GM23338 (cell line): ENCODE results near the gene PPP1R3E.
A peak's percentile ranks its signal among the peaks of the same experiment; 100 is the strongest.

Experiments
- CREB1 ChIP-seq: fragments of 250-450 bp; sonication (Bioruptor Pico); IDR thresholded peaks from 2 replicates; pipeline ENCODE4 v1.5.0; 2020; ENCODE audit warnings: low read depth, mild to moderate bottlenecking, moderate library complexity
- ETS1 ChIP-seq: IDR thresholded peaks from 2 replicates; pipeline ENCODE4 v1.6.1; 2016; ENCODE audit warnings: antibody characterized with exemption
- EZH2 ChIP-seq: fragments of 200-600 bp; sonication (generic); IDR thresholded peaks from one replicate; pipeline ENCODE4 v1.8.0; 2017; ENCODE audit warnings: antibody characterized with exemption, mild to moderate bottlenecking, low read depth; ENCODE audit not compliant: unreplicated experiment
- EZH2phosphoT487 ChIP-seq: fragments of 200-600 bp; sonication (generic); IDR thresholded peaks from one replicate; pipeline ENCODE4 v1.8.1; 2018; ENCODE audit warnings: antibody characterized with exemption; ENCODE audit not compliant: unreplicated experiment
- NANOG ChIP-seq: IDR thresholded peaks from 2 replicates; pipeline ENCODE4 v1.6.1; 2016; ENCODE audit warnings: antibody characterized with exemption, borderline replicate concordance
- POLR2AphosphoS5 ChIP-seq: IDR thresholded peaks from 2 replicates; pipeline ENCODE4 v1.6.1; 2016; ENCODE audit warnings: antibody characterized with exemption, low read depth
- REST ChIP-seq: IDR thresholded peaks from one replicate; pipeline ENCODE4 v1.6.1; 2018; ENCODE audit warnings: antibody characterized with exemption; ENCODE audit not compliant: unreplicated experiment
- ZNF114 ChIP-seq: fragments of 250-450 bp; sonication (Bioruptor Pico); IDR thresholded peaks from 2 replicates; pipeline ENCODE4 v1.5.0; 2020; ENCODE audit warnings: mild to moderate bottlenecking, moderate library complexity
- TF ChIP-seq, protein P1 (sequence below), 2 experiments: fragments of 200-600 bp in 1 of 2; sonication (generic) in 1 of 2; conservative IDR thresholded peaks; 2 replicates each; pipeline versions ENCODE4 v1.5.1 to v1.6.1; 2016 to 2017; ENCODE audit warnings: antibody characterized with exemption in 2 of 2, low read depth in 2 of 2, mild to moderate bottlenecking in 2 of 2, moderate library complexity in 1 of 2

GRCh38 chr14:23301288-23301968 lies 1.2 kb downstream of the PPP1R3E start:
- TF ChIP-seq, protein P1, sequence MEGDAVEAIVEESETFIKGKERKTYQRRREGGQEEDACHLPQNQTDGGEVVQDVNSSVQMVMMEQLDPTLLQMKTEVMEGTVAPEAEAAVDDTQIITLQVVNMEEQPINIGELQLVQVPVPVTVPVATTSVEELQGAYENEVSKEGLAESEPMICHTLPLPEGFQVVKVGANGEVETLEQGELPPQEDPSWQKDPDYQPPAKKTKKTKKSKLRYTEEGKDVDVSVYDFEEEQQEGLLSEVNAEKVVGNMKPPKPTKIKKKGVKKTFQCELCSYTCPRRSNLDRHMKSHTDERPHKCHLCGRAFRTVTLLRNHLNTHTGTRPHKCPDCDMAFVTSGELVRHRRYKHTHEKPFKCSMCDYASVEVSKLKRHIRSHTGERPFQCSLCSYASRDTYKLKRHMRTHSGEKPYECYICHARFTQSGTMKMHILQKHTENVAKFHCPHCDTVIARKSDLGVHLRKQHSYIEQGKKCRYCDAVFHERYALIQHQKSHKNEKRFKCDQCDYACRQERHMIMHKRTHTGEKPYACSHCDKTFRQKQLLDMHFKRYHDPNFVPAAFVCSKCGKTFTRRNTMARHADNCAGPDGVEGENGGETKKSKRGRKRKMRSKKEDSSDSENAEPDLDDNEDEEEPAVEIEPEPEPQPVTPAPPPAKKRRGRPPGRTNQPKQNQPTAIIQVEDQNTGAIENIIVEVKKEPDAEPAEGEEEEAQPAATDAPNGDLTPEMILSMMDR (conservative IDR thresholded peaks at IDR 0.05; ENCODE audit: low read depth in 2 of 2) = peak; percentile 71 to 75
- no peak for TF ChIP-seq REST
- no peak for TF ChIP-seq POLR2AphosphoS5
- TF ChIP-seq EZH2 = no peak
- no peak for TF ChIP-seq ETS1
- peak; percentile 77; the same call in 1 of the 2 replicates for TF ChIP-seq CREB1 (CRISPR knock-in tag)
- TF ChIP-seq ZNF114 = no peak
- TF ChIP-seq EZH2phosphoT487 = no peak
- TF ChIP-seq NANOG = no peak
